Fibroblast of lung (primary cell): ENCODE measurements around the gene ATP11A. TPM values are rescaled to one million over a fixed set of nuclear protein-coding genes. Genes with fewer than 3 reads are reported as not detected.

Source experiments
- DNase-seq, 2 donors: peaks; one replicate each; pipeline versions ENCODE4 v3.0.0 to v3.0.0-alpha.2; 2010; ENCODE audit warnings: low read depth in 2 of 2
- H2AFZ ChIP-seq: 2 replicates; pipeline ENCODE4 v1.5.1; 2012; ENCODE audit warnings: low read length, control low read depth, inconsistent platforms
- H3K27ac ChIP-seq: 2 replicates; pipeline ENCODE4 v1.5.1; 2011; ENCODE audit warnings: low read length, control low read depth; ENCODE audit not compliant: insufficient read depth
- H3K27me3 ChIP-seq: 2 replicates; pipeline ENCODE4 v1.5.1; 2011; ENCODE audit warnings: mild to moderate bottlenecking, low read length; ENCODE audit not compliant: control insufficient read depth, insufficient read depth
- H3K36me3 ChIP-seq: 2 replicates; pipeline ENCODE4 v1.5.1; 2011; ENCODE audit warnings: low read length; ENCODE audit not compliant: control insufficient read depth, insufficient read depth
- H3K4me1 ChIP-seq: 2 replicates; pipeline ENCODE4 v1.5.1; 2011; ENCODE audit warnings: low read length; ENCODE audit not compliant: control insufficient read depth, insufficient read depth; ENCODE audit errors: extremely low read depth
- H3K4me2 ChIP-seq: 2 replicates; pipeline ENCODE4 v1.5.1; 2011; ENCODE audit warnings: low read length, control low read depth; ENCODE audit not compliant: insufficient read depth; ENCODE audit errors: extremely low read depth
- H3K4me3 ChIP-seq, 4 experiments: fragments of 200-600 bp in 1 of 4; sonication (generic) in 1 of 4; replicated peaks in 1 of 4; 2 replicates each; pipeline ENCODE4 v1.5.1; 2011 to 2016; ENCODE audit warnings: low read length in 4 of 4, low read depth in 3 of 4, mild to moderate bottlenecking in 3 of 4, control low read depth in 2 of 4, inconsistent platforms in 1 of 4, mixed read lengths in 1 of 4; ENCODE audit not compliant: insufficient read depth in 1 of 4; ENCODE audit errors: control extremely low read depth in 1 of 4
- H3K79me2 ChIP-seq: 2 replicates; pipeline ENCODE4 v1.5.1; 2012; ENCODE audit warnings: mild to moderate bottlenecking, low read length, inconsistent platforms; ENCODE audit not compliant: control insufficient read depth, insufficient read depth
- H3K9ac ChIP-seq: 2 replicates; pipeline ENCODE4 v1.5.1; 2011; ENCODE audit warnings: mild to moderate bottlenecking, low read length, control low read depth; ENCODE audit not compliant: insufficient read depth
- H3K9me3 ChIP-seq: 2 replicates; pipeline ENCODE4 v1.5.1; 2012; ENCODE audit warnings: low read depth, low read length; ENCODE audit not compliant: control insufficient read depth, insufficient read depth
- H4K20me1 ChIP-seq: 2 replicates; pipeline ENCODE4 v1.5.1; 2011; ENCODE audit warnings: low read length; ENCODE audit not compliant: control insufficient read depth, insufficient read depth; ENCODE audit errors: extremely low read depth
- CTCF ChIP-seq, 2 donors: IDR thresholded peaks in 1 of 2; conservative IDR thresholded peaks in 1 of 2; 1 replicate in 1 of 2; 2 replicates in 1 of 2; pipeline ENCODE4 v1.5.1; 2011 to 2012; ENCODE audit warnings: low read length in 2 of 2, control low read depth in 1 of 2, inconsistent platforms in 1 of 2, low read depth in 1 of 2, mild to moderate bottlenecking in 1 of 2
- EZH2 ChIP-seq: IDR thresholded peaks from 2 replicates; pipeline ENCODE4 v1.5.1; 2012; ENCODE audit warnings: low read length, control low read depth, mild to moderate bottlenecking; ENCODE audit errors: missing control alignments
- polyA plus RNA-seq, 2 donors: library from polyadenylated mRNA; depleted of rRNA in 1 of 2; stranded (reverse) in 1 of 2; unstranded in 1 of 2; fragments of >200 nt; gene quantifications; 2 replicates each; pipeline ENCODE4 v1.2.1, GENCODE V29; 2011 to 2012; ENCODE audit warnings: missing spikeins in 1 of 2
- total RNA-seq: library from RNA; depleted of rRNA; stranded (reverse); fragments of >200 nt; gene quantifications from 2 replicates; pipeline ENCODE4 v1.2.1, GENCODE V29; 2014

The ATP11A gene
- total and polyA plus RNA-seq, 2 donors (not counting 1 experiment from before 2014, with no cell fraction given), result 2.3 to 7.8 TPM

GRCh38 chr13:112885242-112885781 lies 195.5 kb downstream of the ATP11A start:
- no peak for DNase-seq
- Histone ChIP-seq H3K9ac (no peak overlapping the region), H2AFZ (no peak overlapping the region), H3K36me3 (peaks cover 1% of the 10 kb centered on the region), H3K4me2 (peak overlapping the region; percentile 37), H3K27ac (no peak overlapping the region), H4K20me1 (no peaks in the 10 kb centered on the region), H3K27me3 (no peaks in the 10 kb centered on the region), H3K4me1 (no peaks in the 10 kb centered on the region), H3K4me3 (no peak overlapping the region), H3K79me2 (no peaks in the 10 kb centered on the region), H3K9me3 (no peaks in the 10 kb centered on the region)
- no peak for TF ChIP-seq CTCF (conservative IDR thresholded peaks at IDR 0.05 in 1 of 2, IDR thresholded peaks at IDR 0.05 in 1 of 2; ENCODE audit: low read depth in 1 of 2, low read length in 2 of 2)

GRCh38 chr13:112885782-112886268 lies 196.0 kb downstream of the ATP11A start:
- Histone ChIP-seq H3K27me3 (no peaks in the 10 kb centered on the region), H3K36me3 (peaks cover 1% of the 10 kb centered on the region), H3K79me2 (no peaks in the 10 kb centered on the region), H3K9me3 (no peaks in the 10 kb centered on the region), H3K27ac (no peak overlapping the region), H2AFZ (peak overlapping the region; percentile 17), H3K4me3 (peak overlapping the region in 2 of 4 experiments; percentile 41 to 44), H3K9ac (no peak overlapping the region), H3K4me2 (peak overlapping the region; percentile 63), H4K20me1 (no peaks in the 10 kb centered on the region), H3K4me1 (no peaks in the 10 kb centered on the region)
- TF ChIP-seq EZH2 (no peak), CTCF (conservative IDR thresholded peaks at IDR 0.05 in 1 of 2, IDR thresholded peaks at IDR 0.05 in 1 of 2; ENCODE audit: low read depth in 1 of 2, low read length in 2 of 2) (no peak)
- peak; percentile 87 to 88 for DNase-seq

GRCh38 chr13:112887151-112887550 lies 197.3 kb downstream of the ATP11A start:
- H3K27ac ChIP-seq, result no peak overlapping the region
- peaks cover 2% of the 10 kb centered on the region for H3K27me3 ChIP-seq
- no peak overlapping the region for H3K4me3 ChIP-seq
- no peak overlapping the region for H3K9ac ChIP-seq
- no peak overlapping the region for H2AFZ ChIP-seq
- H3K9me3 ChIP-seq, result no peaks in the 10 kb centered on the region
- H3K4me2 ChIP-seq, result no peak overlapping the region
- no peaks in the 10 kb centered on the region for H3K79me2 ChIP-seq
- H3K4me1 ChIP-seq, result no peaks in the 10 kb centered on the region
- no peak for DNase-seq
- peaks cover 1% of the 10 kb centered on the region for H3K36me3 ChIP-seq
- TF ChIP-seq CTCF (conservative IDR thresholded peaks at IDR 0.05 in 1 of 2, IDR thresholded peaks at IDR 0.05 in 1 of 2; ENCODE audit: low read depth in 1 of 2, low read length in 2 of 2) (no peak), EZH2 (no peak)
- no peaks in the 10 kb centered on the region for H4K20me1 ChIP-seq
